SW480 (cell line): ENCODE measurements around the gene LDLRAP1.

Source experiments
- DNase-seq: peaks from one replicate; pipeline ENCODE4 v3.0.0-alpha.2; 2016; ENCODE audit warnings: low spot score

LDLRAP1 gene

GRCh38 chr1:25544243-25544764, 898 bp downstream of the LDLRAP1 start:
- no peak for DNase-seq

GRCh38 chr1:25544819-25545218, 1.4 kb downstream of the LDLRAP1 start:
- peak; percentile 33 for DNase-seq

- DNase-seq, result no peak
Measured at GRCh38 chr1:25545767-25546166, 2.4 kb downstream of the LDLRAP1 start.

- no peak for DNase-seq
Measured at GRCh38 chr1:25546193-25546592, 2.8 kb downstream of the LDLRAP1 start.

- no peak for DNase-seq
Measured at GRCh38 chr1:25548601-25549000, 5.2 kb downstream of the LDLRAP1 start.

GRCh38 chr1:25549273-25550154, 6.1 kb downstream of the LDLRAP1 start:
- DNase-seq, result peak; percentile 94

GRCh38 chr1:25550155-25550506, 6.7 kb downstream of the LDLRAP1 start:
- no peak for DNase-seq

GRCh38 chr1:25550683-25551310, 7.4 kb downstream of the LDLRAP1 start:
- DNase-seq, result no peak

- DNase-seq, result no peak
Measured at GRCh38 chr1:25553749-25554429, 10.5 kb downstream of the LDLRAP1 start.

GRCh38 chr1:25554430-25554780, 11.0 kb downstream of the LDLRAP1 start:
- DNase-seq, result no peak

GRCh38 chr1:25554886-25555752, 11.7 kb downstream of the LDLRAP1 start:
- DNase-seq, result no peak

GRCh38 chr1:25555753-25556092, 12.3 kb downstream of the LDLRAP1 start:
- no peak for DNase-seq

GRCh38 chr1:25556132-25556670, 12.8 kb downstream of the LDLRAP1 start:
- DNase-seq, result no peak

GRCh38 chr1:25556791-25557476, 13.5 kb downstream of the LDLRAP1 start:
- peak; percentile 59 for DNase-seq

- DNase-seq, result no peak
Measured at GRCh38 chr1:25557543-25557942, 14.1 kb downstream of the LDLRAP1 start.

- no peak for DNase-seq
Measured at GRCh38 chr1:25559031-25559430, 15.6 kb downstream of the LDLRAP1 start.

- no peak for DNase-seq
Measured at GRCh38 chr1:25560001-25560400, 16.6 kb downstream of the LDLRAP1 start.

GRCh38 chr1:25560788-25561187, 17.4 kb downstream of the LDLRAP1 start:
- no peak for DNase-seq

- no peak for DNase-seq
Measured at GRCh38 chr1:25561421-25562100, 18.2 kb downstream of the LDLRAP1 start.

- DNase-seq, result no peak
Measured at GRCh38 chr1:25562101-25562927, 18.9 kb downstream of the LDLRAP1 start.
